Left lung (tissue), 10 donors: ENCODE data around the gene HPGD. TPM values are rescaled to one million over a fixed set of nuclear protein-coding genes. Genes with fewer than 3 reads are reported as not detected.

Experiments
- ATAC-seq: fragments of 200-7000 bp; cut with Tn5 transposase; one replicate; pipeline ENCODE4 v1.9.1; 2020; ENCODE audit warnings: moderate library complexity
- DNase-seq, 4 donors: peaks; one replicate each; pipeline ENCODE4 v3.0.0-alpha.2; 2013 to 2020
- H3K27ac ChIP-seq, 2 donors: fragments of 200-600 bp; sonication (generic) in 1 of 2; one replicate each; pipeline versions ENCODE4 v1.5.0 to v1.8.0; 2020 to 2021
- H3K27me3 ChIP-seq, 2 donors: fragments of 200-600 bp; sonication (generic) in 1 of 2; one replicate each; pipeline versions ENCODE4 v1.5.0 to v1.8.0; 2020 to 2021
- H3K36me3 ChIP-seq, 2 donors: fragments of 200-600 bp; sonication (generic) in 1 of 2; one replicate each; pipeline versions ENCODE4 v1.5.0 to v1.8.0; 2020 to 2021
- H3K4me1 ChIP-seq, 2 donors: fragments of 200-600 bp; one replicate each; pipeline ENCODE4 v1.8.0; 2021
- H3K4me3 ChIP-seq, 2 donors: fragments of 200-600 bp; sonication (generic) in 1 of 2; one replicate each; pipeline versions ENCODE4 v1.5.0 to v1.8.0; 2020 to 2021; ENCODE audit warnings: mild to moderate bottlenecking in 1 of 2
- H3K9me3 ChIP-seq, 2 donors: fragments of 200-600 bp; sonication (generic) in 1 of 2; one replicate each; pipeline versions ENCODE4 v1.5.0 to v1.8.0; 2020 to 2021
- intact Hi-C, 2 donors: fragments of 100-400 bp; cut with DNase I; formaldehyde crosslinking; loops; one replicate each; pipeline versions ENCODE4 v1.11.2 to v1.14.2; 2022
- polyA plus RNA-seq, 6 donors: library from polyadenylated mRNA; unstranded; fragments of 120-200 nt; gene quantifications; one replicate each; pipeline ENCODE4 v1.2.1, GENCODE V29; 2013; ENCODE audit not compliant: insufficient read length in 6 of 6
- total RNA-seq, 2 donors: library from RNA; stranded (reverse); fragmentation: NEBNext Ultra II Directional; extraction: Animal tissue kit (Norgen Biotek cat#: 25700); gene quantifications; one replicate each; pipeline ENCODE4 v1.2.1, GENCODE V29; 2021
- TF ChIP-seq, protein P1 (sequence below), 2 donors: fragments of 200-600 bp; sonication (generic) in 1 of 2; IDR thresholded peaks; one replicate each; pipeline versions ENCODE4 v1.5.0 to v1.8.0; 2021; ENCODE audit warnings: antibody characterized with exemption in 2 of 2
- donor health status: DM: no; HTN: yes; CAD: no.
- donor health status: DM: no; HTN: no; CAD: no.

Gene HPGD
- total and polyA plus RNA-seq, 8 donors, result 45.4 to 169 (median 124) TPM

DNA sequence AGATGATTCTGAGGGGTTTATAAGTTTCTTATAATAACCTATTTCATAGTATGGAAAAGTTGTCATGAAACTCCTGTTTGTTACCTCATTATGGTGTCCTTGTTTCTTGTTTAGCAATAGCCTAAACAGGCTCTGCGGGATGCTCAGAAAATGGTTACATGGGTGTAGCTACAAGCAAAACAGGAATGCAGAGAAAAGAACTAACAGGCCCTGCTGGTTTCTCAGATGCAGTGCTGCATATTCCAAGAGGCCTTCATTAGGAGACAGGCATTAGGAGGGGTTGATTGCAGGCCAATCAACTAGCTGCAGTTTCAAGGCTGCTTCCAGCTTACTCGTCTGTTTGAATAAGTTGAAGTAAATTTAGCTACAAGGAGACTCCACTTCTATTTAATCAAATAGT is 37.6 kb upstream of the HPGD start:
- DNase-seq (no peak), ATAC-seq (no peak)
- TF ChIP-seq, protein P1, sequence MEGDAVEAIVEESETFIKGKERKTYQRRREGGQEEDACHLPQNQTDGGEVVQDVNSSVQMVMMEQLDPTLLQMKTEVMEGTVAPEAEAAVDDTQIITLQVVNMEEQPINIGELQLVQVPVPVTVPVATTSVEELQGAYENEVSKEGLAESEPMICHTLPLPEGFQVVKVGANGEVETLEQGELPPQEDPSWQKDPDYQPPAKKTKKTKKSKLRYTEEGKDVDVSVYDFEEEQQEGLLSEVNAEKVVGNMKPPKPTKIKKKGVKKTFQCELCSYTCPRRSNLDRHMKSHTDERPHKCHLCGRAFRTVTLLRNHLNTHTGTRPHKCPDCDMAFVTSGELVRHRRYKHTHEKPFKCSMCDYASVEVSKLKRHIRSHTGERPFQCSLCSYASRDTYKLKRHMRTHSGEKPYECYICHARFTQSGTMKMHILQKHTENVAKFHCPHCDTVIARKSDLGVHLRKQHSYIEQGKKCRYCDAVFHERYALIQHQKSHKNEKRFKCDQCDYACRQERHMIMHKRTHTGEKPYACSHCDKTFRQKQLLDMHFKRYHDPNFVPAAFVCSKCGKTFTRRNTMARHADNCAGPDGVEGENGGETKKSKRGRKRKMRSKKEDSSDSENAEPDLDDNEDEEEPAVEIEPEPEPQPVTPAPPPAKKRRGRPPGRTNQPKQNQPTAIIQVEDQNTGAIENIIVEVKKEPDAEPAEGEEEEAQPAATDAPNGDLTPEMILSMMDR (IDR thresholded peaks at IDR 0.05), result no peak
- intact Hi-C loops, result no loop called here
- Histone ChIP-seq H3K27me3 (no peaks in the 10 kb centered on the region), H3K27ac (no peak overlapping the region), H3K4me1 (no peaks in the 10 kb centered on the region), H3K36me3 (no peaks in the 10 kb centered on the region), H3K4me3 (no peak overlapping the region), H3K9me3 (no peaks in the 10 kb centered on the region)

DNA sequence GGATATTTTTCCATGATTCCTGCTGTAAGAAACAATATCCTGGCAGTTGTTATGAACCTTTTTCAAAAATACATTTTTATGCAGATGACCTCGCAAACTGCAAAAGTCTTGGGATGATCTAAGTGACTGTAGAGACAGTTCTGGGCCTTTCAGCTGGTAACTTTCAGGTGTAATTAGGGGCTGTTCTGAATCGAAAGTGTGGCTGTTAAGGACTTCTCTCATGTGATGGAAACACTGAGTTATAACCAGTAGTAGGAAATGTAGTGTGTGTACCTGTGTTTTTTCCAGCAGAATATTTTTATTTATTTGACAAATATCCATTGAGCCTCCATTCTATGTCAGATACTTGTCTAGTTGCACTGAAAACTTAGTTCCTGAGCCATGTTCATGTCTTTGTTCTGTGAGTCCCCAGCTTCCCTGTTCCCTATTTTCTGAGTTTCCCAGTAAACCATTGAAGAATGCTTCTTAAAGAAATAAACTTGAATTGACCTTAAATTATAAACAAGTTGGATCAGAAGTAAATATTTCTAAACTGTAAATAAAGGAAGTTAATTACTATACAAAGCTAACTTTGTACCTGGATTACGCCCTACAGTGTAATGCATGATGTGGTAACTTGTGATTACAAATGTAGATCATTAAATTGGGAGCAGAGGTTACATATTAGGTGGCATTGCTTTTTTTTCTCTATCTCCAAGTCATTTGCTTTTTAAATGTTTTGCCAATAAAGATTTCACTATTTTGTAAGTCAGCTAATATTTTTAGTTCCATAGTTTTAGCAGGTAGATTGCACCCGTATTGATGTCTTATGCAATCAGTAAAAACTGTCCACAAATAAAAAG is 33.7 kb upstream of the HPGD start:
- TF ChIP-seq, protein P1 (IDR thresholded peaks at IDR 0.05), result no peak
- no peaks in the 10 kb centered on the region for H3K4me1 ChIP-seq
- intact Hi-C loops, result no loop called here
- no peak overlapping the region for H3K27ac ChIP-seq
- no peak for DNase-seq
- peaks cover 0 to 5% of the 10 kb centered on the region in 2 donors for H3K9me3 ChIP-seq
- no peaks in the 10 kb centered on the region for H3K36me3 ChIP-seq
- ATAC-seq, result no peak
- H3K4me3 ChIP-seq, result no peak overlapping the region
- no peaks in the 10 kb centered on the region for H3K27me3 ChIP-seq

DNA sequence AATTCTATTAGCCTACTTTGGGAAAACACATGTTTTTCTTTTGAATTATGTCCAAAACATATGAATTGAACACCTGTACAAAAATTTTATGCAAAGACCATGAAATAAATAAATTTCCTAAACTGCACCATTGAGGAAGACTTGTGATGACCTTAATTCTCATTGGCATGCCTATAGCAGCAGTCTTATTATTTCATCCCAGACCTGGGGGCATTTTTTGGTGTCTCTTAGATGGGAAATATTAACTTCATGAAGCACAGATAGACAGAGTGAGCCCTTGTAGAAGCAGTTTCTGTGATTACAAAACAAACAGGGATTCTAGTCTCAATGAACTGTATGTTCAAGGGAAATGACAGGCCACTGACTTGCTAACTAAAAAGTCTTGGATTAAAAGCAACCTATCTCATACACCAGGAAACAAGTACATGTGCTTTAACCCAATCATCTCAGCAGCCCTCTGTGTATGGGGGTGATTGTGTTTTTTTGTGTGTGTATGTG is 32.0 kb upstream of the HPGD start:
- Histone ChIP-seq H3K9me3 (peaks cover 0 to 5% of the 10 kb centered on the region in 2 donors), H3K27me3 (no peaks in the 10 kb centered on the region), H3K4me3 (no peak overlapping the region), H3K27ac (no peak overlapping the region), H3K36me3 (no peaks in the 10 kb centered on the region), H3K4me1 (no peaks in the 10 kb centered on the region)
- ATAC-seq (no peak), DNase-seq (no peak)
- TF ChIP-seq, protein P1 (IDR thresholded peaks at IDR 0.05), result no peak
- intact Hi-C loops, result no loop called here

DNA sequence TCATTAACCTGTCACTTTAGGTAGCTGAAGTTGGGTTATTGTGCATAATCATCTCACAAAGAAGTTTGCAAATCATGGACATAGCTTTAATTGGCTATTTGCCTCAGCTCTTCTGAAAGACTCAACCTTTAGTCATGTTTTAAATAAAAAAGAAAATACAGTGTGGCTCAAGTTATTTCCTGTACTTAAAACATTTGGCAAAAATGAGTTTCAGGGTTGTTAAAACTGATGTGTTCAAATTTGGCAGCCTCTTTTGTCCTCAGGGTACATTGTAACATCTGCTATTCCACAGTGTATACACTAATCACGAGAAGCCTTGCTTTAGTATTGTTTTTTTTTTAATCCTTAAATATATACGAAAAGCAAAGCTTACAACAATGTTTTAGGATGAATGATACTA is 31.5 kb upstream of the HPGD start:
- DNase-seq (no peak), ATAC-seq (no peak)
- H3K4me3 ChIP-seq, result no peak overlapping the region
- H3K27me3 ChIP-seq, result no peaks in the 10 kb centered on the region
- TF ChIP-seq, protein P1 (IDR thresholded peaks at IDR 0.05), result no peak
- intact Hi-C loops, result no loop called here
- H3K9me3 ChIP-seq, result peaks cover 0 to 5% of the 10 kb centered on the region in 2 donors
- H3K4me1 ChIP-seq, result no peaks in the 10 kb centered on the region
- no peak overlapping the region for H3K27ac ChIP-seq
- H3K36me3 ChIP-seq, result no peaks in the 10 kb centered on the region

DNA sequence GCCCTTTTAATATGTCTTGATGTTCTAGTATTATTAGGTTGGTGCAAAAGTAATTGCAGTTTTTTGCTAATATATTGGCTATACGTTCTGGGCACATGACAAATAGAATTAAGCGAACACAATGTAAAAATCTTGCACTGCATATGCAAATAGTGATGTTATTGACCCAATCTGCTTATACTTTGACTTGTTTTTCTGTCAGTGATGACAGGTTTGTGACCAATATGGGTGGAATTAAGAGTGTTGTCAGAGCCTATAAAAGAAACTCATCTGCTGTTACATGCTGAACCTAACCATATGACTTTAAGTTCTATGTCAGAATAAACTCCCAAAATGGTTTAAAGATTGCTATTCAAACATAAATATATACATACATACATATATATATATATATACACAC is 30.7 kb upstream of the HPGD start:
- intact Hi-C loops, result no loop called here
- H3K9me3 ChIP-seq, result peaks cover 0 to 5% of the 10 kb centered on the region in 2 donors
- no peak overlapping the region for H3K4me3 ChIP-seq
- no peaks in the 10 kb centered on the region for H3K27me3 ChIP-seq
- H3K4me1 ChIP-seq, result no peaks in the 10 kb centered on the region
- H3K27ac ChIP-seq, result no peak overlapping the region
- TF ChIP-seq, protein P1 (IDR thresholded peaks at IDR 0.05), result no peak
- ATAC-seq (no peak), DNase-seq (no peak)
- no peaks in the 10 kb centered on the region for H3K36me3 ChIP-seq
